Astrocyte (in vitro differentiated cells and primary cell): ENCODE measurements around the gene ZNF593OS.

Source experiments
- EZH2 ChIP-seq: IDR thresholded peaks from 2 replicates; pipeline ENCODE4 v1.6.1; 2012; ENCODE audit warnings: mild to moderate bottlenecking, low read length, inconsistent platforms; ENCODE audit not compliant: insufficient read depth
- TF ChIP-seq, protein P1 (sequence below): IDR thresholded peaks from 2 replicates; pipeline ENCODE4 v1.5.1; 2011; ENCODE audit warnings: low read depth, mild to moderate bottlenecking, inconsistent platforms, low read length, moderate library complexity; ENCODE audit not compliant: insufficient read depth

- TF ChIP-seq, protein P1, sequence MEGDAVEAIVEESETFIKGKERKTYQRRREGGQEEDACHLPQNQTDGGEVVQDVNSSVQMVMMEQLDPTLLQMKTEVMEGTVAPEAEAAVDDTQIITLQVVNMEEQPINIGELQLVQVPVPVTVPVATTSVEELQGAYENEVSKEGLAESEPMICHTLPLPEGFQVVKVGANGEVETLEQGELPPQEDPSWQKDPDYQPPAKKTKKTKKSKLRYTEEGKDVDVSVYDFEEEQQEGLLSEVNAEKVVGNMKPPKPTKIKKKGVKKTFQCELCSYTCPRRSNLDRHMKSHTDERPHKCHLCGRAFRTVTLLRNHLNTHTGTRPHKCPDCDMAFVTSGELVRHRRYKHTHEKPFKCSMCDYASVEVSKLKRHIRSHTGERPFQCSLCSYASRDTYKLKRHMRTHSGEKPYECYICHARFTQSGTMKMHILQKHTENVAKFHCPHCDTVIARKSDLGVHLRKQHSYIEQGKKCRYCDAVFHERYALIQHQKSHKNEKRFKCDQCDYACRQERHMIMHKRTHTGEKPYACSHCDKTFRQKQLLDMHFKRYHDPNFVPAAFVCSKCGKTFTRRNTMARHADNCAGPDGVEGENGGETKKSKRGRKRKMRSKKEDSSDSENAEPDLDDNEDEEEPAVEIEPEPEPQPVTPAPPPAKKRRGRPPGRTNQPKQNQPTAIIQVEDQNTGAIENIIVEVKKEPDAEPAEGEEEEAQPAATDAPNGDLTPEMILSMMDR = no peak
- TF ChIP-seq EZH2 = no peak
These were observed 10.9 kb downstream of the ZNF593OS start for GRCh38 chr1:26160527-26161414.
